ENCODE results near the gene VWDE. TPM values are rescaled to one million over a fixed set of nuclear protein-coding genes. Genes with fewer than 3 reads are reported as not detected.
A peak's percentile ranks its signal among the peaks of the same experiment; 100 is the strongest.
"Not testable (repeated sequence)": the region's sequence is repeated elsewhere in the genome, so short reads cannot be mapped to it uniquely, and the experiment has no call there.

VWDE gene
- not detected in 2 replicates for total RNA-seq
- not detected for polyA plus RNA-seq (2012)

DNA sequence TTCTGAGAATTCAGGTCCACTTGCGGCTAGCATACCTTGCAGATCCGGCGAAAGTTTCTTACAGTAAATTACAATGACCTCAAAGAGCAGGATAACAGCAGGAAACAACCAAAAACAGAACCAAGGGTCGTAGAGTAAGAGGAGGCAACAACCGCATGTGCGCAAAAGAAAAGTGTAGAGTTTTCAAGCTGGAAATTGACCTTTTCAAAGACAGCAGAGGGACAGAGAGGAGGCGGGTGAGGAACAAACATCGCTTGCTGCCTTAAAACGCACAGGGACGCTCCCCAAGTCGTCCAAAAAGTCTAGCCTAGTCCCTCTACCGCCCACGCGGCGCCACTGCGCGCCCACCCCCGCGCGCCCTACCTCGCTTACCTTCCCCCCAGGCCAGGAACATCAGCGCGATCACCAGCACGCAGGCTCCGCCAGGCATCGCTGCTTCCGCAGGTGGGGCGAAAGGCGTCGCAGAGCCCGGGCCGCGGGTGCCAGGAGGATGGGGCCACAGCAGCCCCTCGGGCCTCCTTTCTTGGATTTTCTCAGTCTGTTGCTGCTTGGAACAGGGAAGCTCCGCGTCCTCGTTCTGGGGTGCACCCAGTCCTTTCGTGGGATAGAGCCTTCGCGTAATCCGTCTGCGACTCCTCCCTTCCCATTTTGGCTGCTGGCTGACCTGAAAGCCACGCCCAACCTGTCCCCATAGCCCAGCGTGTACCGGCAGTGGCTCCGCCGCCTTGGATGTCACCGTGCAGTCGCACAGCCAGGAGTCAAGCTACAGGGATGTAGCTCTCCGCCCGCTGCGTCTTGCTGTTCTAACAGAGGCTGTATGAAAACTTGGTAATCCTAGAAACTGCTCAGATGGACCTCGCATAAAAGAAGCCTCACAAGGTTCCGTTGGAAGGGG lies at the start of gene VWDE:
Gene VWDE (minus strand): TSS at position 579 of the 895 bp plus-strand sequence. CDS start 149 bp downstream, at position 430.
- DNase-seq (ENCODE audit: low read depth): no peak

DNA sequence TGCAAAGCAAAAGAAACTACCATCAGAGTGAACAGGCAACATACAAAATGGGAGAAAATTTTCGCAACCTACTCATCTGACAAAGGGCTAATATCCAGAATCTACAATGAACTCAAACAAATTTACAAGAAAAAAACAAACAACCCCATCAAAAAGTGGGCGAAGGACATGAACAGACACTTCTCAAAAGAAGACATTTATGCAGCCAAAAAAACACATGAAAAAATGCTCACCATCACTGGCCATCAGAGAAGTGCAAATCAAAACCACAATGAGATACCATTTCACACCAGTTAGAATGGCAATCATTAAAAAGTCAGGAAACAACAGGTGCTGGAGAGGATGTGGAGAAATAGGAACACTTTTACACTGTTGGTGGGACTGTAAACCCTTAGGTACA lies 49.5 kb upstream of the VWDE start:
- not testable (repeated sequence) for DNase-seq (ENCODE audit: low read depth)

DNA sequence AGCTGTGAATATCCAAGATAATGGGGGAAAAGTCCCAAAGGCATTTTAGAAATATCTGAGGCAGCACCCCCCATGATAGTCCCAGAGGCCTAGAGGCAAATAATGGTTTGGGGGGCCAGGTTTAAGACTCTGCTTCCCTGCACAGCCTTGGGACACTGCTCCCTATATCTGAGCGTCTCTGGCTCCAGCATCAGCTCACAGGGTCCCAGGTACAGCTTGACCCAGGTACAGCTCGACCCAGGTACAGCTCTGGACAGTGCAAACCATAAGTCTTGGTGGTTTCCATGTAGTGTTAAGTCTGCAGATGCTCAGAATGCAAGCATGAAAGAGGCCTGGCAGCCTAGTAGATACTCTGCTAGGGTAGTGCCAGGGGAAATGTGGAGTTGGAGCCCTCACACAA lies 47.0 kb upstream of the VWDE start:
- DNase-seq (ENCODE audit: low read depth): no peak

DNA sequence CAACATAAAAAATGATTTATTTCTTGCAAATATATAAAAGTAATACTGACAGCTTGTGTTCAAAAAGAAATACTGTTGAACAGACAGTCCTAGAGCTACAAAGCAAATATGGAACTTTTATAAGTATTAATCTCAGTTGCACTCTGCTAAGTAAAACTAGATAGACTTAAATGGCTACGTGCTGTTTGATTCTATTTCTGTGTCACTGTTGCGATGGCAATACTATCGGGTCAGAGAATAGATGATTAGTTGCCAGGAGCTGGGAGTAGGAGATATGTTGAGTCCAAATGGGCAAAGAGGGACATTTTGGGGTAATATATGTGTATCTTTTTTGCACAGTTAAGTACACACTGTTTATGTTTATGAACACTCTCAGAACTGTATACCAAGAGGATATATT lies 41.1 kb upstream of the VWDE start:
- DNase-seq (ENCODE audit: low read depth): no peak

DNA sequence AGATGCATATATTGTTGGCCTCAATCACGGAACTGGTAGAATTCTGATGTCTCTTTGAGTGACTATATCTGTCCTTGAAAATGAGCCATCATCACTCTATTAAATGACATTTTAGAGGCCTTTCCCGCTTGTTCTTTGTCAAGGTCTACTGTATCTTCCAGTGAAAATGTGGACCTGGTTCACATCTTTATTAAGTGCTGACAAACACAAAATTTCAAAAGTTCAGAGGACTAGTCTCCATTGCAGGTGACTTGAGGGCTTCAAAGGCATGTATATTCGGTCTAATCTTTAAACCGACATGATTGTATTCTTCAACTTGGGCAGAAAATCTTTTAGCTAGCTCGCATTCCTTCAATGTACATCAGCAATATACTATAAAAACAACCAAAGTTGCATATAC lies 36.6 kb upstream of the VWDE start:
- DNase-seq (ENCODE audit: low read depth): no peak

DNA sequence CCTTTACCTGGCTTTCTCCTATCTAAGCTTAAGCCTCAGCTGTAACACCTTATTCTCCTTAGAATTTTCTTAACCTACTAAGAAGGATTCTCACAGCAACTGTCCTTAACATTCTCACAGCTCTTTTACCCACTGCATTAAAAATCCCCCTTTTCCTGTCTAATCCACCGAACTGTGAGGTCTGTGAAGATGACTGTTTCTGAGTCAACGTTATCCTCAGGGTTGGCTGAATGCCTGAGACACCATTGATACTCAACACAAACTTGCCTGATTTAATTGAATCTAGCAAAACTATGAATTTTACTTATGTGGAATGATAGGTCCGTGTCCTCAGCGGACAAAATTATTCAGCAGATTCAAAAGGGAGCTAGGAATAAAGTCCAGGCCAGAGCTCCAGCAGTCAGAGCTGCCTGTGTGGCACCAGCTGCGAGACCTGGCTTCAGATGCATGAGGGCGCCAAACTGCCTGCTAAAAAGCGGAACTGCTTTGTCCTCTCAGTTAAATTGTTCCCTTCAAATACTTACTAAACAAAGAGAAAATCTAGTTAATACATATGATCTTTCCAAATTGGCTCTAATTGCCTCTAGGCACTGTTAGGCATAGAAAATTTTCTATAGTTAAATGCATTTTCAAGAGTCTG lies 33.4 kb upstream of the VWDE start:
- peak; percentile 52 for DNase-seq (ENCODE audit: low read depth)

DNA sequence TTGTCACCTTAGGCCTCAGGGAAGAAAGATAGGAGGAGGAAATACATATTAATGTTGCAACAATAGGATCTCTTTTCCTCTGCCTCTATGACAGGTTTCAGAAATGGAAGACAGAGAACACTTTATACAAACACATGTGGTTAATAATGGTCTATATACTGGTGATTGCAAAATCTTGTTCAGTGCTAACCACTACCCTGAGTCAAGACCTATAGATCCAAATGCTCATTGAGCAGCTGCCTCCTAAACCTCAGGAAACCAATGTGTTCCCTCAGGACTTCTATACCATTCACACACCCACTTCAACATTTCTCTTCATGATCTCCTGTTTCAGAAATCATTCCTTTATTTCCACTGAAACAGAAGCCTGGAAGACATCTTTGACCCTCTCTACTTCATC lies 32.5 kb upstream of the VWDE start:
- no peak for DNase-seq (ENCODE audit: low read depth)

DNA sequence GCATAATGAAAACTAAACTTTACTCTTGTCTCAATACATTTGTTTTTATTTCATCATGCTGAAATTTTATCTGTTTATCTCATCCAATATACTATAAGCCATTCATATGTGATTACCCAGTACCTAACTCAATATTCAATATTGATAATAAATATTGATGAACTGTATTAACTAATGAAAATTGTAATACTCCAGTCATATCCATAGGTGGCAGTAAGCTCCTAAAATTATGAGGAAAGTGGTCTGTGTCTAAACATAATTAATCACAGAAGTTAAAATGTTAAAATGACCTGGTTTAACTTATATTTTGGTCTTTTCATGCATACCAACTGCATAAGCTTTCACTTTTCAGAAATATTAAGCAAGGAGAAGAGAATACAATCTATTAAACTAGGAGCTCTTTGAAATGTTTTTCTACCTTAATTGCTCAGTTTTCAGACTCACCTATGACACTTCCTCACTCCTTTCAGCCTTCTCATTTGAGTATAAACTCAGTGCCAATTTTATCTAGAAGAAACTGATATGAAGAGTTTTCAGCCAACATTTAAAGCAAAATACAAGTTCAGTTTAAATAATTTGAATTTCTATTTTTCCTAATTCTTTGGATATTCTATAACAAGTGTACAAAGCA lies 30.5 kb upstream of the VWDE start:
- DNase-seq (ENCODE audit: low read depth): no peak

DNA sequence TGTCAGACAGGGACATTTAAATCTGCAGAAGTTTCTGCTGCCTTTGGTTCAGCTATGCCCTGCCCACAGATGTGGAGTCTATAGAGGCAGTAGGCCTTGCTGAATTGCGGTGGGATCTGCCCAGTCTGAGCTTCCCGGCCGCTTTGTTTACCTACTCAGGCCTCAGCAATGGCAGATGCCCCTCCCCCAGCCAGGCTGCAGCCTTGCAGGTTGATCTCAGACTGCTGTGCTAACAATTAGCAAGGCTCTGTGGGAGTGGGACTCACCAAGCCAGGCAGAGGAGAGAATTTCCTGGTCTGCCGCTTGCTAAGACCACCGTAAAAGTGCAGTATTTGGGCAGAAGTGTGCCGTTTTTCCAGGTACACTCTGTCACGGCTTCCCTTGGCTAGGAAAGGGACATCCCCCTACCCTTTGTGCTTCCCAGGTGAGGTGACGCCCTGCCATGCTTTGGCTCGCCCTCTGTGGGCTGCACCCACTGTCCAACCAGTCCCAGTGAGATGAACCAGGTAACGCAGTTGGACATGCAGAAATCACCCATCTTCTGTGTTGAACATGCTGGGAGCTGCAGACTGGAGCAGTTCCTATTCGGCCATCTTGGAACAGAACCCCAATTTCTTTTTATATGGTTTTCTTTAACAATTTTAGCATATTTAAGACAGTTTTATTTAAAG lies 28.4 kb upstream of the VWDE start:
- DNase-seq (ENCODE audit: low read depth): no peak

DNA sequence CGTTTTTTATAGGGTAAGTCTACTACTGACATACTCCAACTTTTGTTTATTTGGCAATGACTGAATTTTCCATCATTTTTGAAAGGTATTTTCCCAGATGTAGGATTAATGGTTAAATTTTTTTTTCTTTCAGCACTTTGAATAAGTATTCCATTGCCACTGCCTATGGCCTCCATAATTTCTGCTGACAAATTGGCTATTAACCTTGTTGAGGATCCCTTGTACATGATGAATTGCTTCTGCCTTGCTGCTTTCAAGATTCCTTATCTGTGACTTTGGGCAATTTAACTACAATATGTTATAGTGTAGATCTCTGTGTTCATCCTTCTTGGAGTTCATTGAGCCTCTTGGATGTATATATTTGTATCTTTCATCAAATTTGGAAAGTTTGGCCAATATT lies 21.6 kb upstream of the VWDE start:
- DNase-seq (ENCODE audit: low read depth): no peak

DNA sequence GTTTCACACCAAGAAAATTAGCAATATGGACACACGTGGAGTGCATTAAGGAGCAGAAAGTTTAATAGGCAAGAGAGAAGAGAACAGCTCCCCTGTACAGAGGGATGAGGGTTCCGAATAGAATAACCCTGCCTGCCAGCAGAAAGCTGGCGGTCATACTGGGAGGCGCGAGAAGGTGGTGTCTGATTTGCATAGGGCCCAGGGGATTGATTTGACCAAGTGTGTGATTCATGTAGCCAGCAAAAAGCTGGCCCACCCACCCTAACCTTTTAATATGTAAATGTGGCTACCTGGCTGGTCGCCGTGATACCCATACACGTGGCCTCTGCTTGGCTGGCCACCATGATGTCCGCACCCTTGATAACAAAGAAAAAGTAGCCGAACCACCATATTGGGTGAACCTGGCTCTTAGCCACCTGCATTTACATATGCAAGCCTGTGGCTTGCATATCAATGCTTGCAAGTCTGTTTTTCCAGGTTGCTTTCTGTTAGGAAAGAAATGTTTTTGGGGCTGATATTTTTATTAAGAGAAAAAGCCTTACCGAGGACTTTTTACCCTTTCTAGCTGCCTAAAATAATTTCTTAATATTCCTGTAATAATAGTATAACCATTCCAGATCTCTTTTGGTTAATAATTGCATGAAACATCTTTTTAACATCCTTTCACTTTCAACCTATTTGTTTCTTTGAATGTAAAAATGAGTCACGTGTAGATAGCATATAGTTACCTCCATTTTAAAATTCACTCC lies 20.5 kb upstream of the VWDE start:
- DNase-seq (ENCODE audit: low read depth): no peak

DNA sequence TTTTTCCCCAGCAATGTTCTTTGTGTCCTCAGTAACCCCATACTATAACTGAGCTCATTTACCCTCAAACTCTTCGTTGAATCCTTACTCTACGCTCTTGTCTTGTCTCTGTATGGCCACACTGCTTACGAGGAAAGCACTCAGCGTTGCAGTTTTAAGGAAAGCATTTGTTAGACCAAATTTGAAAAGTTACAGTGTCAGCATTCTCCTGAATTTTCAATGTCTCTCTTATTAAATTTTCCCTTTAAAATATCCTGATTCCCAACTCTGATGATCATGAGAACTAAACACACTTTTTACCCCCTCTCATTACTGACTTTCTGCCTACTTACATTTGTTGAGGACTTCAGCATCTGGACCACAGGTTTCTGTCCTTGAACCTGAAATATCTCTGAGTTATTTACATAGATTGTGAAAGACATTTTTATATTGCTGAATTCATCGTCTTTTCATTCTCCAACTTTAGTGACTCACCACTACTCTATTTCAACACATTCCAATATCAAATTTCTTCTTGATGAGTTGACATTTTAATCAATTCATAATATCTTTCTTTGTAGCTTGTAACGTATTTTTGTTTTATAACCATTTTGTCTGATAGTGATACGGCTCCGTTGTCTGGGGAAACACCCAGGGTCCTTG lies 19.8 kb upstream of the VWDE start:
- no peak for DNase-seq (ENCODE audit: low read depth)

DNA sequence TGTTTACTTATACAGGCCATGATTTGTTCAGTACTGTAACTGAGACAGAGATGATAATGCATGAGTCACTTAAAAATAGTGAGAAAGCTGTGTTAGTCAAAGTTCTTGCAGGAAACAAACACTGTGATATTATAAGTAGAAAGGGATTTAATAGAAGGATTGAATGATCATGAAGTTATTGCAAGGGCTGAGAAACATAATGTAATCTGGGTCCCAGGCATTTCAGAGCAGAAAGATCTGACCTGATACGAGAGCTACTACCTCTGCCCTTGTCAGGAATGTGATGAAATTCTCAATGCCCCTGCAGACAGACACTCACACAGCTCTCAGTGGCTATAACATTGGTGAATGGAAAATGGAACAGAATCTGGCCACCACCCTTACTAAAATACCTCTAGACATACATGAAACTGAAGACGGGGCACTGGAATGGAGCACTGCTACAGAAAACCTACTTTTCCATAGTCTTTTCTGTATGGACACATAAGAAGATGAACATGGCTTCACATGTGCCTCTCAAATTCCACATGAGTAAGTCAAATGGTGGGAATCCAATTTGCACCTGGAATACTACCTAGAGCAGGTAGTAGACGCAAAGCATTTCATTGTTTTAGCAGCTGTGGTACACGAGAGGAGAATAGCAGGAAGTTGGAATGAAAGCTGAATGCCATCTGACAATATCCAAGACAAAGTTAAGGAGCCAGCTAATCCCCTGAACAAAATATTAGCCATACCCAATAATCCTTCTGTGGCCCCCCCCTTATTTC lies 19.1 kb upstream of the VWDE start:
- DNase-seq (ENCODE audit: low read depth): no peak

DNA sequence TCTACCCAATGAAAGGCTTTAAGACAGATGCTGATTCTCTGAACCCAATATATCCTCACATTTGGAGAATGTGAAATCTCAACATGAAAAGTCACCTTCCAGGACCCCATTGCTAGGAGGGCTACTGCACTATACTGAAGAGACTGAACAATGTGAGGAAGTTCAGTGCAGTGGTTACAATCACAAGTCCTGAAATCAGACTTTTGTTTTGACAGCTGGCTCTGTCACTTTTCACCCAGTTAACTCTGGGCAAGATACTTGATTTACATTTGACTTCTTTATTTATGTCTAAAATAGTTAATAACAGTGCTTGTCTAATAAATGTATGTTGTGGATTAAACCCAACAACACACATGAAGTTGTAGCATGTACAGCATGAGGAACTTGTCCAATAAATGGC lies 14.8 kb upstream of the VWDE start:
- no peak for DNase-seq (ENCODE audit: low read depth)

DNA sequence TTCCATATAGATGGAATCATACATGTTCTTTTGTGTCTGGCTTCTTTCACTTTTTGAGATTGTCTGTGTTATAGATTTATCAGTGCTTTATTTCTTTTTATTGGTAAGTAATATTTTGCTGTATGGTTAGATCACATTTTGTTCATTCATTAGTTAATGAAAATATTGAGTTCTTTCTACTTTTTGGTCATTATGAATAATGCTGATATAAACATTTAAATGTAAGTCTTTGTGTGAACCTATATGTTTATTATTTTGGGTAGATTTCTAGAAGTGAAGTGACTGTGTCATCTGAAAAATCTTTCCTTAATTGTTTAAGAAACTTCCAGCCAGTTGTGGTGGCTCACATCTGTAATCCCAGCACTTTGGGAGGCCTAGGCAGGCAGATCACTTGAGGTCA lies 11.4 kb upstream of the VWDE start:
- DNase-seq (ENCODE audit: low read depth): no peak

DNA sequence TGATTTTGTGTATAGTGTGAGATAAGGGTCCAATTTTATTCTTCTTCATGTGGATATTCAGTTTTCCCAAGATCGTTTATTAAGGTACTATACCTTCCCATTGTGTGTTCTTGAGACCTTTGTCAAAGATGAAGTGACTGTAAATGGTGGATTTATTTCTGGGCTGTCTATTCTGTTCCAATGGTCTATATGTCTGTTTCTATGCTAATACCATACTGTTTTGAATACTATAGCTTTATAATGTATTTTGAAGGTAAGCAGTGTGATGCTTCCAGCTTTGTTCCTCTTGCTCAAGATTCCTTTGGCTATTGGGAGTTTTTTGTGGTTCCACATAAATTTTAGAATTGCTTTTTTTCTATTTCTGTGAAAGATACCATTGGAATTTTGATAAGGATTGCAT lies 8.7 kb upstream of the VWDE start:
- DNase-seq (ENCODE audit: low read depth): no peak

DNA sequence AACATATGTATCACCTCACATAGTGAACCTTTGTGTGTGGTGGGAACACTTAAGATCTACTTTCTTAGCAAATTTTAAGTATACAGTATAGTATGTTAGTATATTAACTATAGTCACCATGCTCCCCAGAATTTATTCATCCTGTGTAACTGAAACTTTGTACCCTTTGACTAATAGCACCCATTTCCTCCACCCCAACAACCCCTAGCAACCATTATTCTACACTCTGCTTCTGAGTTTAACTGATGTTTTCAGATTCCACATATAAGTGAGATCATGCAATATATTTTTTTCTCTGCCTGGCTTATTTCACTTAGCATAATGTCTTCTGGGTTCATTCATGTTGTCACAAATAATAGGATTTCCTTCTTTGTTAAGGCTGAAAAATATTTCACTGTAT lies 6.9 kb upstream of the VWDE start:
- DNase-seq (ENCODE audit: low read depth): no peak

DNA sequence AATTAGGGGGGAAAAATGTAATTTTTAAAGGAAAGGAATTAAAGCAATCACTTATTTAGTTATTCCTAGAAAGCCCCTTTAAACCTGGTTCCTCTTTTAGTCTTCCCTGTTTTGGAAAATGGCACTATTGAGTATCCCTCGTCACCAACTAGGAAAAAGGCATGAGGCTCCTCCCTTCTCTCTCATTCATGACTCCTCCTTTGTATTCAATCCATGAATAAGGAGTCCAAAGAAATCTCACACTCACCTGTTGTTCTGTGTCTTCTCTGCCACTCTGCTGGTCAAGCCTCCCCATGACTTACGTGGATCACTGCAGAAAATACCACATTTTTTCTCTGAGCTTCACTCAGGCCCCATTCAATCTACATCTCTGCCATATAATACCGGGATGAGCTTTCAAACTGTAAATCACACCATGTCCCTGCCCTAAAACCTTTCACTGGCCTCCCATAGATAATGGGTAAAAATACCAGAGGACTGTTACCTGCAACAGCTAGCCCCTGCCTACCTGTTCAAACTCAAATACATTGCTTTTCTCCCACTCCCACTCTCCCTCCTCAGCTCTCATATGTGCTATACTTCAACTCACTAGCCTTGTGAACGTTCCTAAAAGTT lies 5.5 kb upstream of the VWDE start:
- no peak for DNase-seq (ENCODE audit: low read depth)

DNA sequence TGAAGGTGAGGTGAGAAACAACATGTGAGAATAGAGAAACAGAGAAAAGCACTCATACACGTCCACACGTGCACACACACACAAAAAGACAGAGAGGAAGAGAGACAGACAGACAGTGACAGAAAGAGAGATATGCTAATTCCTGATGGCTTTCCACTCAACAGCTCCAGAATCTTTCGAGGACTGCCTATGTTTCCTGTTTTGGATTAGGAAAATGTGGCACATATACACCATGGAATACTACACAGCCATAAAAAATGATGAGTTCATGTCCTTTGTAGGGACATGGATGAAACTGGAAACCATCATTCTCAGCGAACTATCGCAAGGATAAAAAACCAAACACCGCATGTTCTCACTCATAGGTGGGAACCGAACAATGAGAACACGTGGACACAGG lies 4.0 kb upstream of the VWDE start:
- not testable (repeated sequence) for DNase-seq (ENCODE audit: low read depth)
